ENCODE results near the gene ANP32B.

ANP32B gene

GRCh38 chr9:98034593-98035546 lies 51.7 kb downstream of the ANP32B start:
- no peak for DNase-seq

GRCh38 chr9:98037357-98037756 lies 54.2 kb downstream of the ANP32B start:
- no peak for DNase-seq

GRCh38 chr9:98038958-98039357 lies 55.8 kb downstream of the ANP32B start:
- no peak for DNase-seq

GRCh38 chr9:98039607-98040017 lies 56.5 kb downstream of the ANP32B start:
- DNase-seq: no peak

- no peak for DNase-seq
Observed at GRCh38 chr9:98040212-98040611, 57.1 kb downstream of the ANP32B start.

GRCh38 chr9:98043915-98044314 lies 60.8 kb downstream of the ANP32B start:
- DNase-seq: no peak

GRCh38 chr9:98045234-98046179 lies 62.4 kb downstream of the ANP32B start:
- no peak for DNase-seq

GRCh38 chr9:98046180-98046543 lies 63.0 kb downstream of the ANP32B start:
- no peak for DNase-seq

- DNase-seq: no peak
Observed at GRCh38 chr9:98047002-98047401, 63.9 kb downstream of the ANP32B start.

GRCh38 chr9:98049288-98050072 lies 66.3 kb downstream of the ANP32B start:
- DNase-seq: no peak

GRCh38 chr9:98050351-98050750 lies 67.2 kb downstream of the ANP32B start:
- no peak for DNase-seq

- DNase-seq: no peak
Observed at GRCh38 chr9:98054376-98054951, 71.3 kb downstream of the ANP32B start.

GRCh38 chr9:98056269-98057137 lies 73.4 kb downstream of the ANP32B start, which contains the start of gene NANS:
TSS of gene NANS (plus strand) at chr9:98056732. CDS start at chr9:98056809, 77 bp downstream.
- DNase-seq: peak; percentile 96

- DNase-seq: peak; percentile 31
Observed at GRCh38 chr9:98057138-98057799, 74.1 kb downstream of the ANP32B start.

GRCh38 chr9:98062161-98062560 lies 79.0 kb downstream of the ANP32B start:
- DNase-seq: no peak

GRCh38 chr9:98064623-98065392 lies 81.7 kb downstream of the ANP32B start:
- DNase-seq: no peak

All from HCEC 1CT (cell line).